NCI-H2107 (cell line): Measurements from ENCODE around the gene DQX1.
"Not testable (repeated sequence)": the region's sequence is repeated elsewhere in the genome, so short reads cannot be mapped to it uniquely, and the experiment has no call there.

Experiments used
- DNase-seq: peaks from one replicate; lab custom pipeline; 2025; lab: John Stamatoyannopoulos, UW

DQX1 gene

GRCh38 chr2:74525717-74526648 is at the start of gene DQX1:
TSS of gene DQX1 (minus strand) at chr2:74526231. CDS start at chr2:74525729, 502 bp downstream.
- DNase-seq, result no peak

- no peak for DNase-seq
Observed at GRCh38 chr2:74575320-74575719, 49.3 kb upstream of the DQX1 start.

GRCh38 chr2:74573747-74574562 is 47.9 kb upstream of the DQX1 start:
- DNase-seq, result no peak

GRCh38 chr2:74572178-74572925 is 46.3 kb upstream of the DQX1 start:
- DNase-seq, result no peak

- no peak for DNase-seq
Observed at GRCh38 chr2:74571058-74571457, 45.0 kb upstream of the DQX1 start.

- DNase-seq, result no peak
Observed at GRCh38 chr2:74569686-74570085, 43.7 kb upstream of the DQX1 start.

GRCh38 chr2:74567881-74568280 is 41.9 kb upstream of the DQX1 start:
- no peak for DNase-seq

GRCh38 chr2:74566754-74567085 is 40.7 kb upstream of the DQX1 start:
- no peak for DNase-seq

GRCh38 chr2:74566076-74566753 is 40.2 kb upstream of the DQX1 start:
- no peak for DNase-seq

- DNase-seq, result no peak
Observed at GRCh38 chr2:74564222-74564621, 38.2 kb upstream of the DQX1 start.

GRCh38 chr2:74562126-74562775 is 36.2 kb upstream of the DQX1 start:
- no peak for DNase-seq

GRCh38 chr2:74561022-74561421 is 35.0 kb upstream of the DQX1 start:
- not testable (repeated sequence) for DNase-seq

- no peak for DNase-seq
Observed at GRCh38 chr2:74560591-74560990, 34.6 kb upstream of the DQX1 start.

- no peak for DNase-seq
Observed at GRCh38 chr2:74559912-74560311, 33.9 kb upstream of the DQX1 start.

GRCh38 chr2:74558284-74559230 is 32.5 kb upstream of the DQX1 start:
- DNase-seq, result no peak

GRCh38 chr2:74556831-74557370 is 30.9 kb upstream of the DQX1 start:
- no peak for DNase-seq

GRCh38 chr2:74556159-74556558 is 30.1 kb upstream of the DQX1 start:
- no peak for DNase-seq

GRCh38 chr2:74555610-74556103 is 29.6 kb upstream of the DQX1 start:
- DNase-seq, result no peak

GRCh38 chr2:74554820-74555531 is 28.9 kb upstream of the DQX1 start:
- no peak for DNase-seq
